Activated CD8-positive, alpha-beta memory T cell treated with anti-CD3 and anti-CD28 coated beads, Interleukin-2, amount 50 U/mL, for 1 hour (primary cell): ENCODE data around the gene DNAJC28.
A peak's percentile ranks its signal among the peaks of the same experiment; 100 is the strongest.
"Not testable (repeated sequence)": the region's sequence is repeated elsewhere in the genome, so short reads cannot be mapped to it uniquely, and the experiment has no call there.

Experiments used
- DNase-seq: peaks from one replicate; pipeline ENCODE4 v3.0.0-alpha.2; 2020; ENCODE audit errors: extremely low read depth

Gene DNAJC28

GRCh38 chr21:33491373-33492102, at the start of gene DNAJC28:
Gene DNAJC28 (minus strand): TSS chr21:33491716. CDS start chr21:33489393, 2,323 bp downstream.
- peak; percentile 88 for DNase-seq

GRCh38 chr21:33541105-33541711, 49.7 kb upstream of the DNAJC28 start:
- no peak for DNase-seq

- no peak for DNase-seq
These were observed 49.2 kb upstream of the DNAJC28 start for GRCh38 chr21:33540711-33541104.

- no peak for DNase-seq
These were observed 48.1 kb upstream of the DNAJC28 start for GRCh38 chr21:33539616-33540015.

- DNase-seq, result no peak
These were observed 45.7 kb upstream of the DNAJC28 start for GRCh38 chr21:33537212-33537611.

GRCh38 chr21:33531007-33531406, 39.5 kb upstream of the DNAJC28 start:
- DNase-seq, result no peak

- no peak for DNase-seq
These were observed 31.4 kb upstream of the DNAJC28 start for GRCh38 chr21:33522953-33523349.

- no peak for DNase-seq
These were observed 30.9 kb upstream of the DNAJC28 start for GRCh38 chr21:33522297-33522952.

GRCh38 chr21:33518899-33519298, 27.4 kb upstream of the DNAJC28 start:
- no peak for DNase-seq

- DNase-seq, result no peak
These were observed 22.7 kb upstream of the DNAJC28 start for GRCh38 chr21:33514229-33514628.

- DNase-seq, result no peak
These were observed 21.0 kb upstream of the DNAJC28 start for GRCh38 chr21:33512481-33512880.

GRCh38 chr21:33511639-33512038, 20.1 kb upstream of the DNAJC28 start:
- DNase-seq, result no peak

- DNase-seq, result no peak
These were observed 19.3 kb upstream of the DNAJC28 start for GRCh38 chr21:33510826-33511225.

- DNase-seq, result not testable (repeated sequence)
These were observed 15.5 kb upstream of the DNAJC28 start for GRCh38 chr21:33507003-33507402.

- DNase-seq, result no peak
These were observed 14.3 kb upstream of the DNAJC28 start for GRCh38 chr21:33505833-33506232.

- DNase-seq, result no peak
These were observed 4.8 kb upstream of the DNAJC28 start for GRCh38 chr21:33496345-33496744.

GRCh38 chr21:33495743-33496142, 4.2 kb upstream of the DNAJC28 start:
- DNase-seq, result no peak

- no peak for DNase-seq
These were observed 2.2 kb upstream of the DNAJC28 start for GRCh38 chr21:33493756-33494155.

- no peak for DNase-seq
These were observed 1.1 kb upstream of the DNAJC28 start for GRCh38 chr21:33492571-33492970.

GRCh38 chr21:33490991-33491372, 534 bp downstream of the DNAJC28 start:
- DNase-seq, result no peak

- DNase-seq, result no peak
These were observed 2.6 kb downstream of the DNAJC28 start for GRCh38 chr21:33488936-33489335.

- no peak for DNase-seq
These were observed 3.5 kb downstream of the DNAJC28 start for GRCh38 chr21:33487996-33488395.

GRCh38 chr21:33481314-33481943, 10.1 kb downstream of the DNAJC28 start:
- DNase-seq, result no peak
